A673 (cell line): Measurements from ENCODE around the gene STAG3.

ENCODE experiments used
- CTCF ChIP-seq: fragments of 300-800, 200-600 bp; sonication (generic); conservative IDR thresholded peaks from 2 replicates; pipeline ENCODE4 v1.5.1; 2017; ENCODE audit warnings: low read depth, mild to moderate bottlenecking, antibody characterized with exemption, low read length, moderate library complexity, mixed read lengths
- EZH2 ChIP-seq: fragments of 200-600 bp; sonication (generic); IDR thresholded peaks from 2 replicates; pipeline ENCODE4 v1.6.1; 2017; ENCODE audit warnings: borderline replicate concordance, low read depth, mild to moderate bottlenecking, mixed read lengths, antibody characterized with exemption, low read length; ENCODE audit not compliant: poor library complexity, severe bottlenecking

GRCh38 chr7:100171840-100172239, 5.9 kb upstream of the STAG3 start:
- TF ChIP-seq CTCF (no peak), EZH2 (no peak)
